HG03571 (cell line): ENCODE results near the gene TMEM207.

Experiments
- ATAC-seq: cut with Tn5 transposase; IDR thresholded peaks from one replicate; pipeline ENCODE4 v1.9.1; 2021; ENCODE audit not compliant: unreplicated experiment

Gene TMEM207

DNA sequence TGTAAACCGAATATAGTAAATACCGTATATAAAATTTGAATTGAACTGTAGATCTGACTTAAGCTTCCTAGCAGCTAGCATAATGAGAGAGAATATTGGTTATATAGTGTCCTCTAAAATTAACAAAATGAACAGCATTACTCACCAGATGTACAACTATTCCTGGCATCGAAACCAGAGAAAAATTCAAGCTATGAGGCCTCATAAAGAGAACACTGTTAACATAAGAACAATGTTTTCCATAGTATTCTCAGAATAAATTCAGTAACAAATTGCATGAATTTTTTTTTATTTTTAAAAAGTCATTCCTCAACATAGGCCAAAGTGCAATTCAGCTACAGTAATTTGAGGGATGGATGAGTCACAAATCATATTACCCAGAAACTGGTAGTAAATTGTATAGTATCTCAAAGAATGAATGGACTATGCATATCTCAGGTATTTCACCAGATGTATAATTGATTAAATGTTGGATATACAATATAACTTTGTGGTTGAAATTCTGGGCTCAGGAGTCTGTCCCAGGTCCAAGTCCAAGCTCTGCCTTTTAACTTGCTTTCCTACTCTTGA is 5.0 kb downstream of the TMEM207 start:
- ATAC-seq: no peak

GRCh38 chr3:190444006-190444405 is 5.7 kb downstream of the TMEM207 start:
- no peak for ATAC-seq

DNA sequence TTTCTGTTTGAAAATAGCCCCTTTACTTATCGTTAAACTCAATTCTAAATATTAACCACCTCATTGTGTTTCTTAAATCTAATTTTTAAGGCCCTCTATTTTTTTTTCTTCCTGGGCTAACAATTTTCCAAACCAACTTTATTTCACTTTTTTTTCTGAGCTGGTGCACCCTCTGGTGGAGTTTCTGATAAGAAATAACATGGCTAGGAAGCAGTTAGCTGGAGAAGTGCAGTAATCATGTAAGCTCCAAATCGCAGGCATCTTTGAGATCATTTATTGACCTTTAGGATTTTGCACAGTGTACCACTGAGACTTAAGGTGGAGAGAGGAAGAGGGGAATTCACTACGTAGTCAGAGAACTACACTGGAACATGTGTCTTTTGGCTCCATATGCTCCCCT is 6.4 kb downstream of the TMEM207 start:
- no peak for ATAC-seq

- ATAC-seq: no peak
These were observed 7.5 kb downstream of the TMEM207 start for GRCh38 chr3:190442240-190442639.

GRCh38 chr3:190436331-190436730 is 13.4 kb downstream of the TMEM207 start:
- no peak for ATAC-seq

GRCh38 chr3:190435618-190436017 is 14.1 kb downstream of the TMEM207 start:
- no peak for ATAC-seq

- no peak for ATAC-seq
These were observed 16.1 kb downstream of the TMEM207 start for GRCh38 chr3:190433626-190434025.

GRCh38 chr3:190432216-190432615 is 17.5 kb downstream of the TMEM207 start:
- no peak for ATAC-seq

DNA sequence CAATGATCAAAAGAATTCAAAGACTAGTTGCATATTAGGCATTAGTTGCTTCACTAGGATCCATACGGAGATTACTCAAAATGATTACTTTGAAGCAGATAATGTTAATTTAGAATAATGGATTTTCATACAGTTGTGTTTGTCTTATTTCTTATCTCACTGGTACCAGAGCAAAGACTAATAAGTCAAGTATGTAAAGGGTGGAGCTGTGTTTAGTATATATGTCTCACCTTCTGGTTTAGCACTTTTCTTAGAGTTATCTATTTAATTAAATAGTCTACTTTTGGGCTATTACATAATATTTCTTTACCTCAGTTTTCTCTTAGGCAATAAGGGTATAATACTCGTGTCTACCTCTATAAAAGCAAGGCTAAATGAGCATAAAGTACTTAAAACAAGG is 18.8 kb downstream of the TMEM207 start:
- no peak for ATAC-seq

GRCh38 chr3:190429681-190430080 is 20.0 kb downstream of the TMEM207 start:
- no peak for ATAC-seq

DNA sequence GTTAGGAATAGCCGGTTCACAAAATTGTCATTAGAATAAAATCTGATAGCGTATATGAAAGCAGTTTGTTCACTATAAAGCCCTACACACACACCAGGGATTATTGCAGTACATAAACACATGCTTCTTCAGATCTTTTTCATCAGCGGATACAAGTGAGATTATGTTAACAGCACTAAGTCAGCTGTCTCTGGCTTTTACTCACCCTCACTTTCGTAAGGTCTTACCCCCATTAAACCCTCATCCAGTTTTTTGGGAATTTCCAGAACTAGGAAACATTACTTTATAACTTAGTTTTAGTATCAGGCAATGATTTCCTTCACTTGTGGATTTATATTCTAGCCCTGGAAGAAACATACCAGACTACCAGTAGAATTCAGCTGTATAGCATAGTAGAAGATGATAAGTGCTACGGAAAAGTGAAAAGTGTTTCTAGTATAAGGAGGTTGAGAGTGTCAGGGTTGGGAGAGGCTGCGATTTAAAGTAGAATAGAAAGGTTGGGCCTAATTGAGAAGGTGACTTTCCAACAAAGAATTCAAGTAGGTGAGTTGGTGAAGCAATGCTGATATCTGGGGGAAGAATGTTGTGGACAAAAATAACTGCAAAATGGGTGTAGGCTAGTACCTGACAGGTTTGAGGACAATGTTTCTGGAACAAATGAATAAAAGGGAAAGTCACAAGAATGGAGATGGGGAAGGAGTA is 22.7 kb downstream of the TMEM207 start:
- ATAC-seq: no peak

DNA sequence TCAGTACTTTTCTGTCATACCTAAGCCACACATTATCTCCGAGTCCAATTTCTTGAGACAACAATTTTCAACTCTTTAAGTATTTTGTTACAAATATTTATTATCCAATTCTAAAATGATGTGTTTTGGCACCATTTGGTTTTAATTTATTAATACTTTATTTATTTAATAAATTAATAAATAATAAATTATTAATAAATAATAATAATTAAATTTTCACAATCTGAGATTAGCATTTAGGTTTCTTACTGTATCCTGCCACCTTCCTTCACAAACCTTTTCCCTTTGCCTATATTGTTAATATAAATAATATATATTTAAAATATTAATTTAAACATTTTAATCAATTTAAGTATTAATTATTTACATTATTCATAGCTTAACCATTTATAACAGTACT is 23.9 kb downstream of the TMEM207 start:
- no peak for ATAC-seq

DNA sequence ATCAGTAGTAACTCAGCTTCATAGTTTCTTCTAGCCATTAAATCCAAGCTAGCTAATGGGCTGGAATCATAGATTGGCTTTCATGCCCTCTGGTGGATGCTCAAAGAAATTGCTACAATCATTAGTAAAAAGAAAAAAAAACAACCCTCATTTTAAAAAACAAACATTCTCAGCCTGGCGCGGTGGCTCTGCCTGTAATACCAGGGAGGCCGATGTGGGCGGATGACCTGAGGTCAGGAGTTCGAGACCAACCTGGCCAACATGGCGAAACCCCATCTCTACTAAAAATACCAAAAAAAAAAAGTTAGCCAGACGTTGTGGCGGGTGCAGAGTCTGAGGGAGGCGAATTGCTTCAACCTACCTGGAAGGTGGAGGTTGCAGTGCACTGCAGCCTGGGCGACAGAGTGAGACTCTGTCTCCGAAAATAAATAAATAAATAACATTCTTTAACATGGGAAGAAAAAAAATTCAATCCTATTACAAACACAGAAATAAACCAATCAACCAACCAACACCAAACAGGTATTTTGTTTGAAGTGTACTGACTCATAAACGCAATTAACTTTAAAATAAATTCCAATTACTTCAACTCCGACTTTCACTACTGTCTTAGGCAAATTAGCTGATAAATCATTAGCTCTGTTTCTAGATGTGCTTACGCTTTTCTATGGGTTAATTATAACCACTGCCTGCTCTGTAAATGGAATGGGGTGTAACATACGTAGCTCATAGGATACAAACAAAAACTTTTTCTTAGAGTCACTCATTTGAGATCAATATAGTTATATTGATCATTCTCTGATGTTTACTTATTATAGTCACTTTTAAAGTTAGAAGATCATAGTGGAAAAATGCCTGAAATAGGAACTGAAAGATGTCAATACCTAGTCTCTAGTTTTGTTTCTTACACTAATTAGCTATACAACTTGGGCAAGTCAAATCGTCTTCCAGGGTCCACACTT is 24.9 kb downstream of the TMEM207 start:
- ATAC-seq: peak; percentile 70

- ATAC-seq: no peak
These were observed 25.6 kb downstream of the TMEM207 start for GRCh38 chr3:190424108-190424477.

DNA sequence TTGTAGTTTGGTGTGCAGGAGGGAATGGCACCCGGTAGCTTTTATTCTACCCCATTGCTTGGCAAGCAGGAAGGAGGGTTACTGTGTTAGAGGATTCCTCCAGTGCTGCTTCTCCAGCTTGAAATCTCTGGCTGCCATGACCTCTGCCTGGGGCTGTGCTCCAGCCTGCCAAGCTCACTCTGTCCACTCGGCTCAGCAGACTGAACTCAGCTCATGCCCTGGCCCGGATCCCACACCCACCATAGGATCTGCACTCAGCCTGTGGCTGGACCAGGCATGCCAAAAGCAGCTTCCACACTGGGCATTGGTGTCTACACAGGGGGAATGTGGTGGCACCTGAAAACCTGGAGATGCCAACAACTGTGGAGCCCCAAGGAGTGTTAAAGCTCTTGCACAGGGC is 35.4 kb downstream of the TMEM207 start:
- ATAC-seq: no peak

- no peak for ATAC-seq
These were observed 45.0 kb downstream of the TMEM207 start for GRCh38 chr3:190404715-190405114.

GRCh38 chr3:190401963-190402362 is 47.7 kb downstream of the TMEM207 start:
- ATAC-seq: no peak

DNA sequence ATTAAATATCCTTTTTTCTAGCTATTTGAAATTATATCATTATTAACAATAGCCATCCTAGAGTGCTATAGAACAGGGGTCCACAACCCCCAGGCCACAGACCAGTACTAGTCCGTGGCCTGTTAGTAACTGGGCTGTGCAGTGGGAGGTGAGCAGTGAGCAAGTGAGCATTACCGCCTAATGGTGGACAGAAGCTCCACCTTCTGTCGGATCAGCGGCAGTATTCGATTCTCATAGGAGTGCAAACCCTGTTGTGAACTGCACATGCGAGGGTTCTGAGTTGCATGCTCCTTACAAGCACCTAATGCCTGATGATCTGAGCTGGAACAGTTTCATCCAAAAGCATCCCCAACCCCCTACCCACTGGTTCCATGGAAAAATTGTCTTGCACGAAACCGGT is 50.0 kb downstream of the TMEM207 start:
- no peak for ATAC-seq

DNA sequence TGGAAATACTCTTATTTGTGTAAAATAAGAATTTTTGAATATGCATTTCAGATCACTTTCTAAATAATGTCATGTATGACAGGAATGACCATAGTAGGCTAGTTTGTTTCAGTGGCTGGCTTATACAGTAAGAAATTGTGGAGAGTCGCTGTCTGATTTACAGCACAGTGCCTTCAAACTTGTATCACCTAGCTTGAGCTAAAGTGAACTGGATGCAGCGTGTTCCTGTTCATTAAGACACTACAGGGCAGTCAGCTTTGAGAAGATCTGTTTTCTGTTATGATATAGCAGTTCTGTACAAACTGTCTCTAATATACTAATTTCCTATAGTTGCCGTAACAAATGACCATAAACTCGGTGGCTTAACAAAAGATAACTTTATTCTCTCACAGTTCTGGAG is 51.8 kb downstream of the TMEM207 start:
- ATAC-seq: no peak

- ATAC-seq: no peak
These were observed 53.7 kb downstream of the TMEM207 start for GRCh38 chr3:190396001-190396400.

GRCh38 chr3:190388703-190389102 is 61.0 kb downstream of the TMEM207 start:
- ATAC-seq: no peak
